Cardiac septum (tissue), 1 donor: ENCODE data around the gene CPSF4L. TPM values are rescaled to one million over a fixed set of nuclear protein-coding genes. Genes with fewer than 3 reads are reported as not detected.

Source experiments
- DNase-seq: peaks from one replicate; pipeline ENCODE4 v3.0.0-alpha.2; 2020; ENCODE audit warnings: low spot score
- intact Hi-C: fragments of 100-400 bp; cut with DNase I; formaldehyde crosslinking; loops from one replicate; pipeline ENCODE4 v1.14.0; 2022
- total RNA-seq: library from RNA; stranded (reverse); fragmentation: NEBNext Ultra II Directional; extraction: Animal tissue kit (Norgen Biotek cat#: 25700); gene quantifications from one replicate; pipeline ENCODE4 v1.2.1, GENCODE V29; 2021
- donor health status: DM: no; HTN: no; CAD: no.

Gene CPSF4L
- total RNA-seq, 1 donor from 2014 or later, result not detected

- intact Hi-C loops, result no loop called here
- DNase-seq, result no peak
Measured at GRCh38 chr17:73210002-73210678, 51.5 kb downstream of the CPSF4L start.

GRCh38 chr17:73209436-73209835, 52.2 kb downstream of the CPSF4L start:
- intact Hi-C loops, result no loop called here
- no peak for DNase-seq

GRCh38 chr17:73208139-73208827, 53.4 kb downstream of the CPSF4L start:
- no peak for DNase-seq

GRCh38 chr17:73205459-73205961, 56.2 kb downstream of the CPSF4L start:
- no peak for DNase-seq
- intact Hi-C loops, result no loop called here

More at GRCh38 chr17:73208139-73208827, 53.4 kb downstream of the CPSF4L start:
- intact Hi-C loops, result no loop called here

GRCh38 chr17:73203788-73204479, 57.7 kb downstream of the CPSF4L start:
- DNase-seq, result no peak
- intact Hi-C loops, result no loop called here

GRCh38 chr17:73203135-73203787, 58.4 kb downstream of the CPSF4L start:
- intact Hi-C loops, result no loop called here
- DNase-seq, result no peak

GRCh38 chr17:73201215-73202069, 60.2 kb downstream of the CPSF4L start:
- intact Hi-C loops, result no loop called here

GRCh38 chr17:73200476-73200875, 61.2 kb downstream of the CPSF4L start:
- no peak for DNase-seq
- intact Hi-C loops, result no loop called here

More at GRCh38 chr17:73201215-73202069, 60.2 kb downstream of the CPSF4L start:
- no peak for DNase-seq

- DNase-seq, result no peak
Measured at GRCh38 chr17:73199751-73200317, 61.8 kb downstream of the CPSF4L start.

GRCh38 chr17:73198930-73199260, 62.8 kb downstream of the CPSF4L start:
- intact Hi-C loops, result no loop called here
- DNase-seq, result no peak

More at GRCh38 chr17:73199751-73200317, 61.8 kb downstream of the CPSF4L start:
- intact Hi-C loops, result no loop called here

Other genes starting within 250 kb of the CPSF4L start
- 7.2 TPM for gene SLC39A11, start 169.2 kb downstream of the CPSF4L start, total RNA-seq
- 0.59 TPM for gene SSTR2, start 96.9 kb downstream of the CPSF4L start, total RNA-seq
- 48.5 TPM for gene COG1, start 68.8 kb downstream of the CPSF4L start, total RNA-seq
- gene CDC42EP4, start 50.1 kb upstream of the CPSF4L start, total RNA-seq, result 41.3 TPM